Measurements from ENCODE around the gene ZC3H13.

ZC3H13 gene

DNA sequence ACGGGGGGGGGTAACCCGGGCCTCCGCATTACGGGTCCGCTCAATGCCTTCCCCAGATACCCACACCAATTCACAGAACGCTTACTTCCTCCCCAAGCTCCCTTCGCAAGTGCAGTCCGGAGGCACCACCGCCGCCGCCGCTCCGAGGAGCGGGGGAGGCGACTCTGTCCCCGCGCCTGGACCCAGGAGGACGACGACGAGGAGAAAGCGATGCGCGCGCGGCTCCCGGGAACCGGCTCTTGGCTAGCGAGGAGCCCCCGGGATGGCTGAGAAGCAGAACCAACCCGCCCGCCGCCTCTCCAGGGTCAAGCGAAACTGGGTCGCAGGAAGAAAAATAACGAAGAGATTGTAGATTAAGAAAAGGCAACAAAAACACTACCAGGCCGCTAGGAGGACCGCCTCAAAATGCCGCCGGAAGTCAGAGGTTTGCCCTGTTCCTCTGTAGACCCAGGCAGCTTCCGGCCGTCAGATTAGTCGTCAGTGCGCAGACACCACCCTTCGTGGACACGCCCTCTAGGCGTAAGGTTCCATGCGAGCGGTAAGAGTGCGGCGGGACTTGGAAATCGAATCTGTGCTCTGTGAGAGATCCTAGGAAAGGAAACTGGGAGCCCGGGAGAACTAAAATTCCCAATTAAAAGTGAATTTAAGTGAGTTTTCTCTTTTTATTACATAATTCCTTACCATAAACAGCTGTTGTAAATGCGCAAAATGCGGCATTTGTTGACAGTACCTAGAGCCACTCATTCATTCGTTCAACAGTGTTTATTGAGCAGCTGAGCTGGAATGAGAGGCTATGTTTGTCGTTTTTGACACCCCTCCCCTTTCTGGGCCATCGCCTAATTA, at the start of gene ZC3H13:
Gene ZC3H13, minus strand, starts transcription at position 428 of the 843 bp plus-strand sequence. CDS start 7,239 bp downstream, outside the sequence.
- peak; percentile 94 for DNase-seq

- no peak for DNase-seq
These were observed 49.7 kb upstream of the ZC3H13 start for GRCh38 chr13:46102255-46102605.

GRCh38 chr13:46101484-46102254, 49.1 kb upstream of the ZC3H13 start:
- DNase-seq = no peak

DNA sequence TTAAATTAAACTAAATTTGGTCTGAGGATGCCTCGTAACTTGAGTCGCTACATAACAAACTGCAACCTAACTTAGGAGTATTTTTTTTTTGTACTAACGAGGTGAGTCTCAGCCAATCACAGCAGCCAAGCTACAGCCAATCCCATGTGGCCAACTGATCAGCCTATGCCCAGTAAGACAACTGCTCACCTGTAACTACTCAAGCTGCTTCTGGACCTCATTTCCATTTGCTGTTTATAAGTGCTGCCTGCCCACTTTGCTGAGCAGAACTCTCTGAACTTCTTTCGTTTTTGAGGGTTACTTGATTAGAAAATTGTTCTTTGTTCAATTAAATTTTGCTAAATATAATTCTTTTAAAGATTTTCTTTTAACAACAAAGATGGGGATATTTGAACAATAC, 48.5 kb upstream of the ZC3H13 start:
- no peak for DNase-seq

GRCh38 chr13:46100191-46100815, 47.8 kb upstream of the ZC3H13 start:
- DNase-seq = no peak

GRCh38 chr13:46097663-46098062, 45.1 kb upstream of the ZC3H13 start:
- DNase-seq = no peak

DNA sequence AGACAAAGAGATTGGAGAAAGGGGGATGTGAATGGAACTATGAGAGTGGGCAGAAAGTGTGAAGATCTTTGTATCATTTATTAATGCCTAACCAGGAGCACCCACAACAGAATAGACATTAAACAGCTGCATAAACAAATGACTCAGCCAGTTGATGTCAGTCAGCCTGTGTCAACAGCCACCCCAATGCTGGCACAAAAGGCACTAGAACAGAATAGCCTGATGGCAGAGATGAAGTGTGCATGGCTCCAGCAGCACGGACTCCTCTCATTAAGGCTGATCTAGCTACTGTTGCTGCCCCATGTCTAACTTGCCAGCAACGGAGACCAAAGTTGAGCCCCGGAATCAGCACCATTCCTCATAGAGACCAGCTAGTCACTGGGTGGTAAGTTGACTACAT, 44.5 kb upstream of the ZC3H13 start:
- DNase-seq = no peak

DNA sequence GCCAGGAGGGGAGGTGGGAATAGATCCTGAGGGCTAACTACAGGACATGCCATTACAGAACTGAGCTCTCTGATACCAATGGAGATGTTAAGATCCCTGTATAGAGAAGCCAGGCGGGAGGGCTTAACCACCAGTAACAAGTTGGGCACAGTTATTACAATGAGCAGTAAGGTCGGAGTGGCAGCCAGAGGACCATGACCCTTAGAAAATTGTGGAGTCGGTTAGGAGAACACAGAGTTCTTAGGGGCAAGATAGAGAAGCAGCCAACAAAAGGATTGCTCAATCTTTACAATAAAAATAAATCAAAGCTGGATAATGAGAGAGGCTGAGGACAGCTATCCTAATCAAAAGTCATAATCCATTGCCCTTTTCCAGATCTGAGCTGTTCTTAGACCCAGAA, 41.9 kb upstream of the ZC3H13 start:
- DNase-seq = no peak

DNA sequence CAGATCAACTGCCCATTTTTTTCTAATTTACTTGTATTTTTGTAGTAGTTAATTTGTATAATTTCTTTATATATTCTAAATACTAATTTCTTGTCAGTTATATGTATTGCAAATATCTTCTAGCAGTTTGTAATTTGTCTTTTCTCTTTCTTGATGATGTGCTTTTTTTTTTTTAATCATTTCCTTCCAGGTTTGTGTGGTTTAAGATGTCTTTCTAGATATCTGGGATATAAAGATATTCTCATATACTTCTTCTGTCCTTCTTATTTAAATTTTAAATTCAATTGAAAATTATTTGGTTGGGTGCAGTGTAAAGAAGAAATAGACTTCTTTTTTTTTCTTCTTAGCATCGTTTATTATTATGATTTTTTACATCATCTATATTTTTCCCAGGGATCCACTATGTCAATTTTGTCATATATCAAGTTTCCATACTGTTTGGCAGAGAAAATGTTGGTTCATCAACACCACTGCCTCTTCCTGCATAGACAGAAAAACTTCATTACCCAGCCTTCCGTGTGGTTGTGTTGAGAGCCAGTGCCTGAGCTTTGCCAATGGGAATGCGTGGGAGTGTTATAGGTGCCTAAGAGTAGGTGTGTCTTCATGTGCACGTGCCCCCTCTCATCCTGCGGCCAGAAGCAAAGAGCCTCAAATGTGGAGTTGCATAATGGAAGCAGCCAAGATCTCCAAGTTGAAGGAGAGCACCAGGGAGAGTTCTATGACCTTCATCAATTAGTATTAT, 36.4 kb upstream of the ZC3H13 start:
- DNase-seq = no peak

GRCh38 chr13:46087481-46087880, 34.9 kb upstream of the ZC3H13 start:
- no peak for DNase-seq

GRCh38 chr13:46086985-46087384, 34.4 kb upstream of the ZC3H13 start:
- no peak for DNase-seq

GRCh38 chr13:46086421-46086922, 33.9 kb upstream of the ZC3H13 start:
- DNase-seq = no peak

DNA sequence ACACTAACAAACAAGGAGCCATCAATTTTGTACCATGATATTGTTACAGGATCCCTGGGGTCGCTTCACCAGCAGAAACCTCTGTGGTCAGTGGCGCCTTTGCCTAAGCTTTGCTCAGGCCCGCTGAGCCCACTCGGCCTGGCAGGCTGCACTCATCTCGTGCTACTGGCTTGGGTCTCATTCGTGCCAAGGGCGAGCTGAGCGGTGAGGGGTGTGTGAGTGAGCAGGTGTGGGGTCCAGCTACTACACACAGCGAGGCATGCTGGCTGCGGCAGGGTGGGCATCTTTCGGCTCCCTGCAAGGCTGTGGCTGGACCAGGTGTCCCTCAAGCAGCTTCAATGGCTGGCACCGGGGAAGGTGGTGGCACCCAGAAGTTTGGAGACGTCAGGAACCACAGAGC, 33.2 kb upstream of the ZC3H13 start:
- no peak for DNase-seq

DNA sequence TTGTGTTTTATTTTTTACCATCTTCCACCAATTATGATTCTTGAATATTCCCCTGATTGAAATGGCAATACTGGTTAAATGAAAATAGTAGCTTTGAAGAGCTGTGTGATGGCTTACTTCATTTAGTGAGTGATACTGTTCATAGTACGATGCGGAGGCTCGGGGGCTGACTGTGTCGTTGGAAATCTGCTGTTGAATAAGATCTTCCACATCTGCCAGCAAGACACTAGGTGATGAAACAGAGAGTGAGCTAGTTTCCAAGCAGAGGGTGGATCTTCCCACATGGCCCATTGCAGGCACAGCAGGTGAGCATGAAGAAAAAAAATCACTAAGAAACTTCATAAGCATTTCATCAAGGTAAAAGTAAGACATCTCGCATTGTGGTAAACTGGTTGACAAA, 29.8 kb upstream of the ZC3H13 start:
- no peak for DNase-seq

DNA sequence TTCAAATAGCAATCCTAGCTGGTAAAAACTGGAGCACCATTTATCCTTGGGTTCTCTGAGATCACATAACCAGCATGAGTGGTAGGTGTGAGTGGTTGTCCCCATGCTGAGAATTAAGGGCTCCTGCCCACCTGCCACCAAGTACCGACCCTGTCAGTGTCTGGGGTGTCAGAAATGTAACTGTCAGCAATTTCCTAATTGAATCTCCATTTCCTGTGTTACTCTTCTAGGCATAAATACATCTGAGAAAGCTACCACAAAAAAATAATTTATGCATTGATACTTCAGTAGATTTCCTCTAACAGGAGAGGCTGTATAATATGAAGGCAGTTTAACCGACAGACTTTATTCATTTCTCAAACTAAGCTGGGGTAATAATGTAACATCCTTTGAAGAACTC, 27.2 kb upstream of the ZC3H13 start:
- no peak for DNase-seq

GRCh38 chr13:46077265-46077664, 24.7 kb upstream of the ZC3H13 start:
- DNase-seq = no peak

- DNase-seq = no peak
These were observed 24.3 kb upstream of the ZC3H13 start for GRCh38 chr13:46076827-46077226.

GRCh38 chr13:46075811-46076210, 23.3 kb upstream of the ZC3H13 start:
- DNase-seq = no peak

- DNase-seq = no peak
These were observed 19.2 kb upstream of the ZC3H13 start for GRCh38 chr13:46071590-46072249.

DNA sequence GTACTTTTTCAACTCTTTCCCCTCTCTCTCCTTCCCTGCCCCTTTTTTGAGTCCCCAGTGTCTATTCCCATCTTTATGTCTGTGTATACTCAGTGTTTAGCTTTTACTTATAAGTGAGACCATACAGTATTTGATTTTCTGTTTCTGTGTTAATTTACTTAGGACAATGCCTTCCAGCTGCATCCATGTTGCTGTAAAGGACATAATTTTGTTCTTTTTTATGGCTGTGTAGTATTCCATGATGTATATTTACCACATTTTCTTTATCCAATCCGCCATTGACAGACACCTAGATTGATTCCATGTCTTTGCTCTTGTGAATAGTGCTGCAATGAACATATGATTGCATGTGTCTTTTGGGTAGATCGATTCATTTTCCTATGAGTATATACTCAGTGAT, 10.7 kb upstream of the ZC3H13 start:
- no peak for DNase-seq

DNA sequence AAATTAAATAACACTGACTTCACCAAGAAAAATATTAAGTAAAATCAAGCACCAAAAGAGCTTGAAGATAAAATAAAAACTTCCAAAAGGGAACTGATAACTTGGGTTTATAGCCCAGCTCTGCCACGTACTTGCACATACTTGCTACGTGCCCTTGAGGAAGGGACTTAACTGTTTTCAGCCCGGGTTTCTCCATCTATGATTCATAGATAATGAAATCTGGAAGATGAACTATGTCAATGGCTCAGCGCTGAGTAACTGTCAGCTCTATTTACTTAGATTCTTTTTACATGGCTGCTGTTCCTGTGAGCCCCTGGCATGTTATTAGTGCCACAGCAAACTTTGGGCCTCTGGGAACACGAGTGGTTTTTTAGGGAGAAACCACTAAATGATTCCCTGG, 9.6 kb upstream of the ZC3H13 start:
- no peak for DNase-seq

GRCh38 chr13:46059405-46059804, 6.9 kb upstream of the ZC3H13 start:
- no peak for DNase-seq

Data from left hindlimb (tissue), 1 donor.